Neuronal stem cell (in vitro differentiated cells): ENCODE data around the gene F7.

Experiments used
- DNase-seq: peaks from one replicate; pipeline ENCODE4 v3.0.0-alpha.2; 2013; ENCODE audit warnings: low spot score
- H2AFZ ChIP-seq: one replicate; pipeline ENCODE4 v1.6.1; 2013; ENCODE audit warnings: mild to moderate bottlenecking, low read length, inconsistent platforms
- H2AK5ac ChIP-seq: 2 replicates; pipeline ENCODE4 v1.6.1; 2013; ENCODE audit warnings: low read depth, mild to moderate bottlenecking, inconsistent platforms, low read length, moderate library complexity, mixed read lengths
- H2BK120ac ChIP-seq: 2 replicates; pipeline ENCODE4 v1.6.1; 2013; ENCODE audit warnings: low read depth, mild to moderate bottlenecking, inconsistent platforms, low read length, moderate library complexity, mixed read lengths
- H2BK12ac ChIP-seq: one replicate; pipeline ENCODE4 v1.6.1; 2013; ENCODE audit warnings: low read length, inconsistent platforms
- H2BK15ac ChIP-seq: 2 replicates; pipeline ENCODE4 v1.6.1; 2013; ENCODE audit warnings: mild to moderate bottlenecking, low read length, inconsistent platforms, mixed read lengths
- H2BK5ac ChIP-seq: one replicate; pipeline ENCODE4 v1.6.1; 2013; ENCODE audit warnings: inconsistent platforms, mild to moderate bottlenecking, low read length, moderate library complexity
- H3K14ac ChIP-seq: one replicate; pipeline ENCODE4 v1.6.1; 2013; ENCODE audit warnings: low read length, inconsistent platforms
- H3K18ac ChIP-seq: 2 replicates; pipeline ENCODE4 v1.6.1; 2013; ENCODE audit warnings: low read length, inconsistent platforms
- H3K23ac ChIP-seq: 2 replicates; pipeline ENCODE4 v1.6.1; 2013; ENCODE audit warnings: low read depth, mild to moderate bottlenecking, mixed read lengths, low read length, inconsistent platforms; ENCODE audit not compliant: poor library complexity
- H3K27ac ChIP-seq: replicated peaks from 3 replicates; pipeline ENCODE4 v1.5.1; 2013; ENCODE audit warnings: low read length, inconsistent platforms
- H3K27me3 ChIP-seq, 3 experiments: 2 replicates each; pipeline ENCODE4 v1.6.1; 2013; ENCODE audit warnings: low read length in 3 of 3, mild to moderate bottlenecking in 2 of 3, inconsistent platforms in 1 of 3, low read depth in 1 of 3, mixed read lengths in 1 of 3, moderate library complexity in 1 of 3; ENCODE audit not compliant: control insufficient read depth in 3 of 3, insufficient read depth in 3 of 3
- H3K36me3 ChIP-seq, 2 donors: replicated peaks in 1 of 2; 2 replicates each; pipeline ENCODE4 v1.6.1; 2013; ENCODE audit warnings: low read length in 2 of 2; ENCODE audit not compliant: control insufficient read depth in 2 of 2, insufficient read depth in 2 of 2
- H3K4ac ChIP-seq: 2 replicates; pipeline ENCODE4 v1.6.1; 2013; ENCODE audit warnings: inconsistent platforms, mild to moderate bottlenecking, low read length, moderate library complexity
- H3K4me1 ChIP-seq, 2 donors: 1 replicate in 1 of 2; 2 replicates in 1 of 2; pipeline ENCODE4 v1.6.1; 2013; ENCODE audit warnings: low read length in 2 of 2, low read depth in 1 of 2; ENCODE audit not compliant: control insufficient read depth in 2 of 2, insufficient read depth in 1 of 2
- H3K4me2 ChIP-seq: one replicate; pipeline ENCODE4 v1.6.1; 2013; ENCODE audit warnings: mild to moderate bottlenecking, low read length, inconsistent platforms; ENCODE audit not compliant: insufficient read depth, poor library complexity, severe bottlenecking
- H3K4me3 ChIP-seq, 2 donors: 2 replicates each; pipeline ENCODE4 v1.5.1; 2013; ENCODE audit warnings: low read length in 2 of 2, mild to moderate bottlenecking in 2 of 2, inconsistent platforms in 1 of 2, moderate library complexity in 1 of 2
- H3K79me1 ChIP-seq: one replicate; pipeline ENCODE4 v1.6.1; 2013; ENCODE audit warnings: low read depth, mild to moderate bottlenecking, inconsistent platforms, low read length, moderate library complexity
- H3K9ac ChIP-seq: one replicate; pipeline ENCODE4 v1.6.1; 2013; ENCODE audit warnings: mild to moderate bottlenecking, low read depth, low read length, inconsistent platforms; ENCODE audit not compliant: poor library complexity
- H3K9me3 ChIP-seq, 2 donors: replicated peaks in 1 of 2; 2 replicates each; pipeline versions ENCODE3 to v1.6.1; 2013; ENCODE audit warnings: low read length in 2 of 2, mild to moderate bottlenecking in 2 of 2, inconsistent platforms in 1 of 2, low read depth in 1 of 2, mixed read lengths in 1 of 2, moderate library complexity in 1 of 2; ENCODE audit not compliant: control insufficient read depth in 2 of 2, insufficient read depth in 1 of 2
- H4K8ac ChIP-seq: one replicate; pipeline ENCODE4 v1.6.1; 2013; ENCODE audit warnings: low read depth, mild to moderate bottlenecking, inconsistent platforms, low read length, moderate library complexity
- H4K91ac ChIP-seq: one replicate; pipeline ENCODE4 v1.6.1; 2013; ENCODE audit warnings: low read length, low read depth, mild to moderate bottlenecking, inconsistent platforms; ENCODE audit not compliant: poor library complexity
- WGBS, 2 donors: extraction: QIAGEN DNeasy Blood & Tissue Kit; methylation state at CpG; one replicate each; pipeline ENCODE4 v1.1.7; 2013; ENCODE audit warnings: missing lambda C conversion rate in 2 of 2, mixed read lengths in 1 of 2; ENCODE audit not compliant: insufficient read length in 2 of 2, insufficient replicate concordance in 1 of 2; ENCODE audit errors: extremely low coverage in 2 of 2; 5-methylcytosine and 5-hydroxymethylcytosine counted together

The F7 gene

DNA sequence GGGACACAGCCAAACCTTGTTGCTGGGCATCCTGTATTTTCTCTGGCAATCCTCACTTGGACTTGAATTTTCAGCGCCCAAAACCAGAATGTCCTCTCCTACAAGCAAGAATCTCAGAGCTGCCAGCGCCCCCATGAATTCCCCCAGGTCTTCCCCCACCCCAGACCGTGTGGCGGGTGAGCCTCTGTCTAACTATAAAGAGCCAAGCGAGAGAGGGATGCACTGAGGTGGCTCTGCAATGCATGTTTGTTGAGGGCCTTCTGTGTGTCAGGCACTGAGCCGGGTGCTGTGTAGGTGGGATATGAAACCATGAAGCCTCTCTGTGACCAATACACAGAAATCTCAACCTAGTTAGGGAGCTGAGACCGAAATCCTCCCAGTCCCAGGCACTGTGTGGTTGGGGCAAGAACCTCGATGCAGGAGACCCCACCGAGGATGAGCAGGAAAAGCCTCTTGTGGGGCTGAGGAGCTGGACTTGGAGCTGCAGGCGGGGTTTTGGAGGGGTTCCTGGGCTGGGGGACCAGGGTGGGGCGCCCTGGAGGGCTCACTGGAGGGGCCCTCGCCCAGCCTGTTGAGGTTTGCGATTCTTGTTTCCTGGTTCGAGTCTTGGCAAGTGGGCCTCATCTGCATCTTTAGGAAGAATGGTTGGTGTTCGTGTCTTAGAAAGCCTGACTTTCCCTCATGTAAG is 40.5 kb downstream of the F7 start:
- no peak for DNase-seq
- H2AK5ac ChIP-seq, result no peak overlapping the region
- WGBS, 2 donors, result no CpG with 5 or more reads among the region's 15 CpGs

DNA sequence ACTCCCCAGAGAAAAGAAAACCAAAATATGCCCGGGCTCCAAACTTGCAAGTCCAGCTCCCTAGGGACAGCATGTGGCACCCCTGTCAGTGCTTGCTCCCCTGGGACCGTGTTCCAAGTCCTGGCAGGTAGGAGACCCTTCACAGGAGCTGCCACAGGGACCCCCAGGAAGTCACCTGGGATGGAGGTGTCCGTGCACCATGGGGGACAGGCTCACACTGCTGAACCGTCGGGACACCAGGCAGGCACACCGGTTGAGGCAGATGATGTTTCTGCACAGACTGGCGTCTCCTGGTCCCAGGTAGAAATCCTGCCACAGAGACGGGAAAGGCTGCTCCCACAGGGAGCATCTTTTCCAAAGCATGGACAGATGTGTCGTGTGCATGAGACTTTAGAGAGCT is 41.2 kb downstream of the F7 start:
- Histone ChIP-seq H2BK5ac (no peak overlapping the region), H2BK12ac (no peak overlapping the region), H3K27me3 (peaks cover 0 to 3% (median 1%) of the 10 kb centered on the region in 3 experiments), H2AK5ac (peak overlapping the region; percentile 20), H3K4ac (no peak overlapping the region), H3K14ac (no peak overlapping the region), H2BK15ac (no peak overlapping the region), H2AFZ (no peak overlapping the region), H3K9me3 (no peaks in the 10 kb centered on the region), H3K4me2 (no peak overlapping the region), H3K79me1 (no peaks in the 10 kb centered on the region), H3K23ac (peak overlapping the region; percentile 48), H2BK120ac (no peak overlapping the region), H3K9ac (no peak overlapping the region), H3K4me3 (no peak overlapping the region), H3K36me3 (no peaks in the 10 kb centered on the region), H4K8ac (no peak overlapping the region), H4K91ac (no peak overlapping the region), H3K4me1 (peaks cover 0 to 7% of the 10 kb centered on the region in 2 donors), H3K18ac (no peak overlapping the region), H3K27ac (no peak overlapping the region)
- no CpG with 5 or more reads among the region's 9 CpGs for WGBS, 2 donors
- DNase-seq, result no peak

More for the DNA sequence above, 40.5 kb downstream of the F7 start:
- Histone ChIP-seq H3K27me3 (no peaks in the 10 kb centered on the region), H2BK120ac (no peak overlapping the region), H3K4ac (no peak overlapping the region), H3K79me1 (peaks cover 3% of the 10 kb centered on the region), H3K27ac (no peak overlapping the region), H3K4me2 (no peak overlapping the region), H3K9ac (no peak overlapping the region), H3K4me1 (peaks cover 0 to 7% of the 10 kb centered on the region in 2 donors), H2BK5ac (no peak overlapping the region), H3K23ac (no peak overlapping the region), H3K14ac (no peak overlapping the region), H3K4me3 (no peak overlapping the region), H3K36me3 (no peaks in the 10 kb centered on the region), H4K91ac (no peak overlapping the region), H4K8ac (no peak overlapping the region), H2BK12ac (no peak overlapping the region), H2AFZ (no peak overlapping the region), H2BK15ac (no peak overlapping the region), H3K18ac (no peak overlapping the region), H3K9me3 (no peaks in the 10 kb centered on the region)

DNA sequence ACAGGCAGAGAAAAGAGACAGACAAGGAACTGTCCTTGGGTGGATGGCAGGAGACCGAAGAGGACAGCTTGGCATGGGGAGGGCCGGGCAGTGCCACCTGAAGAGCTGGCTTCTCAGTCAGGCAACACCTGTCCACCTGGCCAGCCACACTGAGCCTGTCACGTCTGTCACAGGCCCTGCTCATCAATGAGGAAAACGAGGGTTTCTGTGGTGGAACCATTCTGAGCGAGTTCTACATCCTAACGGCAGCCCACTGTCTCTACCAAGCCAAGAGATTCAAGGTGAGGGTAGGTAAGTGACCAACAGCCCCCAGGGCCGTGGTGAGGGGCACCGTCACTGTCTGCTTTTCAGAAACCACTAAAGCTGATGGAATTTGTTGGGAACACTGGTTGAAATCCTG is 41.6 kb downstream of the F7 start:
- Histone ChIP-seq H3K4me3 (no peak overlapping the region), H2BK12ac (no peak overlapping the region), H2BK15ac (no peak overlapping the region), H3K4ac (no peak overlapping the region), H3K9me3 (no peaks in the 10 kb centered on the region), H3K23ac (no peak overlapping the region), H3K4me2 (no peak overlapping the region), H2BK120ac (no peak overlapping the region), H3K14ac (no peak overlapping the region), H2AFZ (no peak overlapping the region), H4K8ac (no peak overlapping the region), H4K91ac (no peak overlapping the region), H3K27me3 (peaks cover 0 to 8% (median 6%) of the 10 kb centered on the region in 3 experiments), H3K18ac (no peak overlapping the region), H3K4me1 (peaks cover 0 to 7% of the 10 kb centered on the region in 2 donors), H2AK5ac (no peak overlapping the region), H3K9ac (no peak overlapping the region), H3K36me3 (no peaks in the 10 kb centered on the region), H3K27ac (no peak overlapping the region), H2BK5ac (no peak overlapping the region), H3K79me1 (no peaks in the 10 kb centered on the region)
- DNase-seq, result no peak
- no CpG with 5 or more reads among the region's 8 CpGs for WGBS, 2 donors

DNA sequence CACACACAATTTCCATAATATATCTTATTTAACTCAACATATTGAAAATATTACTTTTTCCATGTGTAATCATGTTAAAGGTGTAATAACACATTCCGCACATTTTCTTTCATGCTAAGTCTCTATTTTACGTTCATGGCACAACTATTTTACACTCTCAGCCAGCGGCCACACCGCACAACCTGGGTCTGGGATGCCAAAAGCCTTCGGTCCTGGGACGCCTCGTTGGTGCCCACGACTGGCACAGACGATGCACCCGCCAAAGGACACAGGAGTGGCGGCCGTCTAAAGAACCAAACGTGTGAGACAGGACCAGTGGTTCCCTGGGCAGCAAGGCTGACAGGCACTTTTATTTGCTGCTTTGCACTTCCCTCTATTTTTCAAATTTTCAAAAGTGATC is 42.8 kb downstream of the F7 start:
- H3K9me3 ChIP-seq, result no peaks in the 10 kb centered on the region
- H3K4me2 ChIP-seq, result no peak overlapping the region
- H3K36me3 ChIP-seq, result no peaks in the 10 kb centered on the region
- peaks cover 6 to 13% of the 10 kb centered on the region in 2 donors for H3K4me1 ChIP-seq
- no peak overlapping the region for H2BK15ac ChIP-seq
- H3K27ac ChIP-seq, result no peak overlapping the region
- H3K9ac ChIP-seq, result no peak overlapping the region
- H3K79me1 ChIP-seq, result no peaks in the 10 kb centered on the region
- no peak overlapping the region for H3K23ac ChIP-seq
- H4K91ac ChIP-seq, result no peak overlapping the region
- WGBS, 2 donors, result no CpG with 5 or more reads among the region's 13 CpGs
- no peak overlapping the region for H4K8ac ChIP-seq
- no peak overlapping the region for H3K4ac ChIP-seq
- H2BK5ac ChIP-seq, result peak overlapping the region; percentile 72
- no peak overlapping the region for H2BK120ac ChIP-seq
- H3K14ac ChIP-seq, result no peak overlapping the region
- no peak for DNase-seq
- no peak overlapping the region for H2BK12ac ChIP-seq
- H2AK5ac ChIP-seq, result no peak overlapping the region
- no peak overlapping the region for H2AFZ ChIP-seq
- H3K18ac ChIP-seq, result no peak overlapping the region
- no peak overlapping the region for H3K4me3 ChIP-seq
- H3K27me3 ChIP-seq, result peaks cover 0 to 17% (median 16%) of the 10 kb centered on the region in 3 experiments
